Measurements from ENCODE around the gene PIRT. TPM values are rescaled to one million over a fixed set of nuclear protein-coding genes. Genes with fewer than 3 reads are reported as not detected.

PIRT gene
- total RNA-seq, 4 donors from 2014 or later = not detected

GRCh38 chr17:10836966-10837590, 809 bp downstream of the PIRT start:
- no peak for TF ChIP-seq CTCF (IDR thresholded peaks at IDR 0.05; ENCODE audit: low read depth)

GRCh38 chr17:10836145-10836544, 1.7 kb downstream of the PIRT start:
- TF ChIP-seq CTCF (IDR thresholded peaks at IDR 0.05; ENCODE audit: low read depth) = no peak

GRCh38 chr17:10831696-10832095, 6.2 kb downstream of the PIRT start:
- no peak for TF ChIP-seq CTCF (IDR thresholded peaks at IDR 0.05; ENCODE audit: low read depth)

- TF ChIP-seq CTCF (IDR thresholded peaks at IDR 0.05; ENCODE audit: low read depth) = no peak
These were observed 9.9 kb downstream of the PIRT start for GRCh38 chr17:10827898-10828552.

GRCh38 chr17:10824874-10825273, 13.0 kb downstream of the PIRT start:
- no peak for TF ChIP-seq CTCF (IDR thresholded peaks at IDR 0.05; ENCODE audit: low read depth)

GRCh38 chr17:10821770-10822169, 16.1 kb downstream of the PIRT start:
- no peak for TF ChIP-seq CTCF (IDR thresholded peaks at IDR 0.05; ENCODE audit: low read depth)

GRCh38 chr17:10821054-10821453, 16.8 kb downstream of the PIRT start:
- TF ChIP-seq CTCF (IDR thresholded peaks at IDR 0.05; ENCODE audit: low read depth) = no peak
